ENCODE results near the gene DYNC1I1. TPM values are rescaled to one million over a fixed set of nuclear protein-coding genes. Genes with fewer than 3 reads are reported as not detected.
A peak's percentile ranks its signal among the peaks of the same experiment; 100 is the strongest.

DYNC1I1 gene
- total and polyA plus RNA-seq, 2 of the 13 experiments (the other 11 are each of a cell fraction or from before 2014, with no cell fraction given) = not detected

- Histone ChIP-seq H3K4me2 (ENCODE audit: low read depth, low read length) (no peak overlapping the region), H3K4me3 (replicated peaks in 1 of 3; ENCODE audit: insufficient read depth in 1 of 3, low read depth in 2 of 3, low read length in 3 of 3) (no peak overlapping the region), H3K9ac (ENCODE audit: insufficient read depth, low read depth, low read length) (no peak overlapping the region), H3K4me1 (ENCODE audit: insufficient read depth, low read length) (no peaks in the 10 kb centered on the region), H3K36me3 (replicated peaks in 1 of 2; ENCODE audit: control insufficient read depth in 1 of 2, insufficient read depth in 2 of 2, low read length in 2 of 2) (no peaks in the 10 kb centered on the region), H3K79me2 (ENCODE audit: insufficient read depth, low read length) (no peaks in the 10 kb centered on the region), H3K9me3 (ENCODE audit: low read length) (no peaks in the 10 kb centered on the region), H3K27ac (ENCODE audit: extremely low read length, insufficient read depth, low read length) (no peak overlapping the region), H3K27me3 (ENCODE audit: control insufficient read depth in 1 of 2, insufficient read depth in 2 of 2, low read length in 2 of 2) (no peaks in the 10 kb centered on the region), H4K20me1 (ENCODE audit: insufficient read depth, low read length) (no peaks in the 10 kb centered on the region), H2AFZ (ENCODE audit: low read length) (no peak overlapping the region)
- ChIA-PET CTCF (ENCODE audit: low intra/inter-chr PET ratio, low total read pairs) (no interaction called here), POLR2A (no interaction called here)
- TF ChIP-seq SMARCE1 (IDR thresholded peaks at IDR 0.05; ENCODE audit: borderline replicate concordance) (no peak), NFAT5 (CRISPR knock-in tag; IDR thresholded peaks at IDR 0.05) (no peak)
- DNase-seq (ENCODE audit: low spot score) = no peak
- BruUV-seq (replicated peaks) = no TSS peak
- in situ Hi-C loops (cut with HindIII; ENCODE audit: extremely low pct_ligation_motif_present, low pct_unique_long_range_greater_than_20kb) = no loop called here
- ATAC-seq = no peak
- intact Hi-C loops (cut with micrococcal nuclease; ENCODE audit: unreplicated experiment) = no loop called here
- no peak for FAIRE-seq
Observed at GRCh38 chr7:96102096-96102811, 329.9 kb downstream of the DYNC1I1 start.

GRCh38 chr7:96104984-96105383 is 332.6 kb downstream of the DYNC1I1 start:
- in situ Hi-C loops (cut with HindIII; ENCODE audit: extremely low pct_ligation_motif_present, low pct_unique_long_range_greater_than_20kb) = no loop called here
- H3K27me3 ChIP-seq (ENCODE audit: control insufficient read depth in 1 of 2, insufficient read depth in 2 of 2, low read length in 2 of 2) = no peaks in the 10 kb centered on the region
- FAIRE-seq (no peak), ATAC-seq (no peak), DNase-seq (ENCODE audit: low spot score) (no peak)
- H3K79me2 ChIP-seq (ENCODE audit: insufficient read depth, low read length) = no peaks in the 10 kb centered on the region
- H2AFZ ChIP-seq (ENCODE audit: low read length) = no peak overlapping the region
- H3K4me1 ChIP-seq (ENCODE audit: insufficient read depth, low read length) = no peaks in the 10 kb centered on the region
- no peaks in the 10 kb centered on the region for H4K20me1 ChIP-seq (ENCODE audit: insufficient read depth, low read length)
- BruUV-seq (replicated peaks) = no TSS peak
- H3K9ac ChIP-seq (ENCODE audit: insufficient read depth, low read depth, low read length) = no peak overlapping the region
- CTCF ChIA-PET (ENCODE audit: low intra/inter-chr PET ratio, low total read pairs) = no interaction called here
- no peak for TF ChIP-seq EHMT2 (IDR thresholded peaks at IDR 0.05; ENCODE audit: borderline replicate concordance, low read depth, low read length)
- no peak for TF ChIP-seq MXD1 (CRISPR knock-in tag; IDR thresholded peaks at IDR 0.05)
- TF ChIP-seq, protein P1, sequence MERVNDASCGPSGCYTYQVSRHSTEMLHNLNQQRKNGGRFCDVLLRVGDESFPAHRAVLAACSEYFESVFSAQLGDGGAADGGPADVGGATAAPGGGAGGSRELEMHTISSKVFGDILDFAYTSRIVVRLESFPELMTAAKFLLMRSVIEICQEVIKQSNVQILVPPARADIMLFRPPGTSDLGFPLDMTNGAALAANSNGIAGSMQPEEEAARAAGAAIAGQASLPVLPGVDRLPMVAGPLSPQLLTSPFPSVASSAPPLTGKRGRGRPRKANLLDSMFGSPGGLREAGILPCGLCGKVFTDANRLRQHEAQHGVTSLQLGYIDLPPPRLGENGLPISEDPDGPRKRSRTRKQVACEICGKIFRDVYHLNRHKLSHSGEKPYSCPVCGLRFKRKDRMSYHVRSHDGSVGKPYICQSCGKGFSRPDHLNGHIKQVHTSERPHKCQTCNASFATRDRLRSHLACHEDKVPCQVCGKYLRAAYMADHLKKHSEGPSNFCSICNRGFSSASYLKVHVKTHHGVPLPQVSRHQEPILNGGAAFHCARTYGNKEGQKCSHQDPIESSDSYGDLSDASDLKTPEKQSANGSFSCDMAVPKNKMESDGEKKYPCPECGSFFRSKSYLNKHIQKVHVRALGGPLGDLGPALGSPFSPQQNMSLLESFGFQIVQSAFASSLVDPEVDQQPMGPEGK (CRISPR knock-in tag; IDR thresholded peaks at IDR 0.05) = no peak
- TF ChIP-seq MAFK (conservative IDR thresholded peaks at IDR 0.05 in 1 of 2, IDR thresholded peaks at IDR 0.05 in 1 of 2; ENCODE audit: low read length in 2 of 2) = peak in 1 of 2 experiments; percentile 52; a peak in 2 of 4 replicates
- POLR2A ChIA-PET = no interaction called here
- no peaks in the 10 kb centered on the region for H3K36me3 ChIP-seq (replicated peaks in 1 of 2; ENCODE audit: control insufficient read depth in 1 of 2, insufficient read depth in 2 of 2, low read length in 2 of 2)
- H3K27ac ChIP-seq (ENCODE audit: extremely low read length, insufficient read depth, low read length) = no peak overlapping the region
- intact Hi-C loops (cut with micrococcal nuclease; ENCODE audit: unreplicated experiment) = no loop called here
- no peak overlapping the region for H3K4me3 ChIP-seq (replicated peaks in 1 of 3; ENCODE audit: insufficient read depth in 1 of 3, low read depth in 2 of 3, low read length in 3 of 3)
- no peak overlapping the region for H3K4me2 ChIP-seq (ENCODE audit: low read depth, low read length)
- H3K9me3 ChIP-seq (ENCODE audit: low read length) = no peaks in the 10 kb centered on the region

Data from HepG2 (cell line).